Stimulated activated CD4-positive, alpha-beta T cell treated with anti-CD3 and anti-CD28 coated beads, Interleukin-4, amount 100 ng/mL, for 48 hours (primary cell): ENCODE results near the gene ARV1.
"Not testable (repeated sequence)": the region's sequence is repeated elsewhere in the genome, so short reads cannot be mapped to it uniquely, and the experiment has no call there.

Source experiments
- DNase-seq, 2 donors: peaks; one replicate each; pipeline ENCODE4 v3.0.0-alpha.2; 2020; ENCODE audit warnings: low read depth in 2 of 2

Gene ARV1

DNA sequence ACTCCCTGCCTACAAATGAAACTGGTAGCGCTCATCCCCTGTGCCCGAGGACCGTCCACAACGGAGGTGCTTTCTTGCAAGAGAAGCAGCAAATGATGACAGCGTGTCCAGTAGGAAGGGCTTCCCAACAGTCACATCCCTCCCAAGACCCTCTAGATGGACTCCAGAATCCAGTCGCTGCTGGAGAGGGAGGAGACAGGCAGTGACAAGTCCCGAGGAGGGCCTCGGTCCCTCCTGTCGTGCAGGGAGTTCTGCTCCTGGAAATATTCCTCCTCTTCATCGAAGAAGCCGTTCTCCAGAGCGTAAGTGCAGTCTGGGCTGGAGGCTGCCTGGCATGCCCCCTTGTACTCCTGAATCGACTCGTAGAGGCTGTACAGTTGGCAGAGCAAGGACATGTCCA, 40.8 kb downstream of the ARV1 start:
- DNase-seq, result no peak

DNA sequence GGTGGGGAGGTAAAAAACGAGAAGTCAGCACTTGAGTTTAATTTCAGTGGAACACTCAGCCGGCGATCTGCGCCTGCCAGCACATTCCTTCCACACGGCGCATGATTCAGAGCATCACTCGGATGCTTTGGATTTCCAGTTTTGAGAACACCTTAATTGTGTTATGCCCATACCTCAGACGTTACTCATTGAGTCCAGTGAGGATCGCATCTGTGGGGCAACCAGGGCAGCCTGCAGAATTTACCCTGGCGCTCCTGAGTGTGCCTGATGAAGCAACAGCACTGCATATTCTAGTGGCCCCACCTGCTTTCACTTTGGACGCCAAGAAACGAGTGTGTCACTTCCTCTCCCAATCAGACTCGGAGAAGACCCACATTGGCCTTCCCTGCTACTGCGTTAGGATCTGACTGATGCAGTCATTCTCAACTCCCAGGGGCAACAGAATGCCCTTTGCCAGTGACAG, 41.3 kb downstream of the ARV1 start:
- DNase-seq, result no peak

DNA sequence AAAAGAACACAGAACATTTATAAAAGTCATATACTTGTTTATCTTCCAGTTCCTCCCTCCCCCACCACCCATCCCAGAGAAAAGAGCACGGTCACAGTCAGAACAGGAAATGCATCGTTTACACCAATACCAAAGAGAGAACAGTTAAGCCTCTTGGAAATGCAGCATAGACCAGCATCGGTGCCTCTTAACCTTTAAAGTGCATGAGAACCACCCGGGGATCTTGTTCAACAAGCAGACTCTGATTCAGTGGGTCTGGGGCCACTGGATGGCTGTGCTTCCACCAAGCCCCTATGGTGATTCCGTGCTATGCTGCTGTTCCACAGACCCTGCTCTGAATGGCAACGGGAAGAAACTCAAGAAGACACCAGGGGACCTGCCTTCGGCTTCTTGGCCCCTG, 41.9 kb downstream of the ARV1 start:
- DNase-seq, result no peak

DNA sequence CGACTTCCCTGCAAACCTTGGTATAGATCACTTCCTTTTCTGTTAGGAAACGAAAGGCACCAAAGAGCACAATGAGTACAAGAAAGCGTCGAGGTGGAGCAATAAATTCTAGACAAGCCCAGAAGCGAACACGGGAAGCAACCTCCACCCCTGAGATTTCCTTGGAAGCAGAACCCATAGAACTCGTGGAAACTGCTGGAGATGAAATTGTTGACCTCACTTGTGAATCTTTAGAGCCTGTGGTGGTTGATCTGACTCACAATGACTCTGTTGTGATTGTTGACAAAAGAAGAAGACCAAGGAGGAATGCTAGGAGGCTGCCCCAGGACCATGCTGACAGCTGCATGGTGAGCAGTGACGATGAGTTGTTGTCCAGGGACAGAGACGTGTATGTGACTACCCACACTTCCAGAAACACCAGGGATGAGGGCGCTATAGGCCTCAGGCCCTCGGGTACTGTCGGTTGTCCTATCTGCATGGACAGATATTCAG, 42.7 kb downstream of the ARV1 start:
- no peak for DNase-seq

DNA sequence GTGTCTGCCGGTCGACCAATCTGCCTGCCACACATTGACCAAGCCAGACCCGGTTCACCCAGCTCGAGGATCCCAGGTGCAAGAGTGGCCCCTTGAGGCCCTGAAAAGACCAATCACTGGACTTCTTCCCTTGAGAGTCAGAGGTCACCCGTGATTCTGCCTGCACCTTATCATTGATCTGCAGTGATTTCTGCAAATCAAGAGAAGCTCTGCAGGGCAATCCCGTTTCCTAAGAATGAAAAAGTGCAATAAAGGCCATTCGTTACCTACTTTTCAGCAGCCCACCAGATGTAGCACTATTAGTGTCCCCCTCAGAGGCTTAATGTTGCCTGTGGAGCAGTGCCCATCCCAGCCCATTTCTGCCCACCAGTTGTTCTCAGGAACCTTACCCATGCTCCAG, 43.6 kb downstream of the ARV1 start:
- DNase-seq, result not testable (repeated sequence)

DNA sequence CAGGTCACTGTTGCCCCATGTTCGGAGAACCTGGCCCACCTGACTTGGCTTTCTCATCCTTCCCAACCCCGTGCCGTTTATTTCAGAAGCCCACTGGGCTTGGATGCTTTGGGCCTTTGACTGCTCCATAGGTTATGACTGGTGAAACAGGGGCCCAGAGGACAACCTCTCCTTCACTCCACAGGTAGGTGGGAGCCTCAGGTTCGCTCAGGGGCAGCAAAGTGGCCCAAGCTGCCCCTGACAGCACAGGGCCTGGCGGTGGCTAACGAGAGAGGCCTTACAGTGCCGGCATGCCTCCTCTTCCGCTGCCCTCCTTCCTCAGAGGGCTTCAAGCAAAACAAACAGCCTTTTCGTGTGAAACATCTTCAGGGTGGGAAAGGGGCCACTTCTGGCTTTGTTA, 44.3 kb downstream of the ARV1 start:
- DNase-seq, result no peak

DNA sequence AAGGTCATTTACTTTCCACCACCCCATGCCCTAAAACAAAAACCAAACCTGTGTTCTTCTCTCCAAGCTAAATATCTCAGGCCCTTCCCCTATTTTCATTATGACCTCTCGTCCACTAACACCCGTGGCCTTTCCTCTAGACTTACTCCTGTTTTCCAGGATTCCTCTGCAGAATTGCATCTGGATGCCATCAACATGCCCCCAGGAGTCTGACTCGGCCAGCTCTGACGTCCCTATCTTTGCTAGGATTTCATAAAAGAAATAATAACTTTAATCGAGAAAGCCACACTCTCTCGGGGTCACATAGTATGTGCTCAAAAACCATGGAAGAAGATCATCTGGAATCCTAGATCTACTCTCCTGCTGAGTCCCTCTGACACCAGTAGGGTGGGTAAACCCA, 47.7 kb downstream of the ARV1 start:
- DNase-seq, result no peak

DNA sequence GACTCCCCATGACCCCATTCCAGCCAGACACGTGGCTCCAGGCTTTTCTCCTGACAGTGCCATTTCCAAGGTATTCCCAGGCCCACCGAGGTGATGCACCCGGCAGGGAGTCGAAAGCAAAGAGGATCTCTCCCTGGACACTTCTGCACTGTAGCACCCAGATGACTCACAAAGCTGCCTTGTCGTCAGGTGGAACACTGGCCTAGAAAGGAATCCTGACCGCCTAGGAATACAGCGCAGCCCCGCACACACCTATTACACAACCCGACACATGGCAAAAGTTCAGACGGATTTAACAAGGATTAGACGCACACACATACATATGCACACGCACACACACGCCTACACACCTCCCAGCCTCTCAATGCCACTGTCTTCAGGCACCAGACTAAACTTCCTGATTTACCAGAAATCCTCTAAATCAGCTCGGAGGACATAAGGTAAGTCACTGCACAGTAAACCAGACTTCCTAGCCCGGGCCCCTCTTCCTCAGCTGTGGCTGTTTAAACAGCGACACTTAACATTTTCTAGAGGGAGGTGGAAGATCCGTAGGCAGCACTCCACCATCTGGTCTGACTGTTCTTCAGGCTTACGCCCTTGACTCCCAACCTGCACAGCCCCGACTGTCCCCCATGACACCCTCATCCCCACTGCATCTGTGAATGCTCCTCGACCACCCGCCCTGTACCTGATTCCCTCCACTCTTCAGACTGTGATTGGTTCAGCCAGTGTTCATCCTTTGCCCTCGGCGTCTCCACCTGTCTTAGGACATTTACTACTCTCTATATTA, 48.4 kb downstream of the ARV1 start:
- no peak for DNase-seq

DNA sequence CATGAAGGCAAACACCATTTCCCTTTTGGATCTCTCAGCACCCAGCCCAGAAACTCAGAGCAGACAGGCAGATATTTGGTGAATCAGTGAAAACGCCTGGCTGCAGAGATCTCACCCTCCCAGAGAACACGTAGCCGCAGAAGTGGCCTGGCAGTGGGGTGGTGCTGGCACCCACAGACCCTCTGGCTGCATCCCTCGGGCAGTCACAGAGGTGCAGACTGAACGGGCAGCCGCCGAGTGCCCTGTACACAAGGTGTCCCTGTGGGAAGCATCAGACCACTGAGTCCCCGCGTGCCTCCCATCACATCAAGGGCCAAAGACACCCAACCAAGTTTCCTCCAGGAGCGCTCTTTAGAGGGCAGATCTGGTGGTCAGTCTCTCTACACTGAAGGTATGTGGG, 49.1 kb downstream of the ARV1 start:
- DNase-seq, result no peak

DNA sequence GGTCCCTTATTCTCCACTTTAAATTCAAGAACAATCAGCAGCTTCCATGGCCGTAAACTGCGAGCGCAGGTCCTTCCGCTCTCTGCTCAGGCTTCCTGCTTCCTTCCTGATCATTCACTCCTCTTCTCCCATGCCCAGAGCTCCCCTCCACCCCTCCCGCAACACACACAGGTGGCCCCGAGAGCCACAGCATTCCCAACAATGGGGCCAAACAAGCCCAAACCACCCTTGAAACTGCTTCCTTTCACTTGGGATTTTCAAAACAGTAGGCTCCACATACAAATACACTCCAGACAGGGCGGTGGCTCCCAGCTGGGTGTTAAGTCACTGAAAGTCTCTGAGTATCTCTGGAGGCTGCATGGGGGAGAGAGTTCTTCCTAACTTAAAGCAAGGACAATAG, 49.8 kb downstream of the ARV1 start:
- no peak for DNase-seq

DNA sequence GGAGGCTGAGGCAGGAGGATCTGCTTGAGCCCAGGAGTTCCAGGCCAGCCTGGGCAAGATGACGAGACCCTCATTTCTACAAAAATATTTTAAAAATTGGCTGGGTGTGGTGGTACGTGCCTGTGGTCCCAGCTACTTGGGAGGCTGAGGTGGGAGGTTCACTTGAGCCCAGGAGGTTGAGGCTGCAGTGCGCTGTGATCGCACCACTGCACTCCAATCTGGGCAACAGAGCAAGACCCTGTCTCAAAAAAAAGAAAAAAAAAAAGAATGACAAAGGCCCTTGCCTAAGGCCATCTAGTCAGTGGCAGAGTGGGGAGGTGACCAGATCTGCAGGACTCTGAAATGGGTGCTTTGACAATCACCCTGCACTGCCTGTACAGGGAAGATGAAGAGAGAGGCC, 50.4 kb downstream of the ARV1 start:
- DNase-seq, result not testable (repeated sequence)

DNA sequence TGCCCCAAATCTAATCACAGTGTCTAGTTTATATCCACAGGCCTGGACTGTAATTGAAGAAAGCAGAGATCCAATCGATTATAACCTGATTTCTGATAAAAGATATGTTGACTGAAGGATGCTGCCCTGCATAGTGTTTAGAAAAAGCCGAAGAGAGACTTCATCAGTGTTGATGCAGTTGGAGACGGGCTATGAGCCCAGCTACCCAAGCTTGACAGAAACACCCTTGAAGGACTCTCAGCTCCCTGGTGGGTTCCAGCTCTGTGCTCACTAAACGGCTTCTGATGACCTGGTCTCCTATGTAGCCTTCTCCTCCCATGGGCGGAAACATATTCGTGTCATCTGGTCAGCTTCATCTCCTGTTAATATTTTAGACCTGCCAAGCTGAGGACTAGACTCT, 50.9 kb downstream of the ARV1 start:
- no peak for DNase-seq

DNA sequence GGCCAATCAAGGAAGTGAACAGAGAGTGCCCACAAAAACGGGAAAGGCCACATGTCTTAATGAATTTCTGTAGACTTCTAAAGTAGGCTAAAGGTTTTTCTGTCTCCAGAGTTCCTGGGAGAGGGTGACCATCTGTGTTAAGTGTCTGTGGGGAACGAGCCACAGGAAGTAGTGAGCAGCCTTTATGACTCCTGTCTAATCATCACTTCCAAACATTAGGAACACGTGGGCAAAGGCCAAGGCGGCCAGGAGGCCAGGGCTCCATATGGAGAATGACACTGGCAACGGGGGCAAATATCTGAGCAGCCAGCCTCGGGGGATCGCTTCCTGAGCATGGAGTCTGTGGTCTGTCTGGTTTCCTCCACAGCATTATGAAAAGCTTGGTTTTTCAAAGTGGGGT, 54.1 kb downstream of the ARV1 start:
- no peak for DNase-seq

DNA sequence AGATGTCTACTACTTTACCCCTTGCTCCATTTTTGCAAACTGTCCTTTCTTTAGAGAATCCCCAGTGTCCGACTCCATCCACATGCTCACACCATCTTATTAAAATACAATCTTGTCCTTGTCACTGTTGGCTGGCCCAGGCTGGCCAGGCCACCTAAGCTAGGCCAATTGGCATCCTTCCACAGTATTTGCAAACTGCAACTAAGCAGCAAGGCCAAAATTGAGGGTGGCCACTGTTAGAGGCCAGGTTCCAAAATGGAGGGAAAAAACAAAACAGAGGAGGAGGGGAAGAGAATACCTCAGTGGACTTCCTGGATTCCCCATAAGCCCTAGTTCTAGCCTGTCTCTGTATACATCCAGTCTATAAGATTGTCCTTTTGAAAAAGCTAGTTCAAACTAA, 56.9 kb downstream of the ARV1 start:
- no peak for DNase-seq

DNA sequence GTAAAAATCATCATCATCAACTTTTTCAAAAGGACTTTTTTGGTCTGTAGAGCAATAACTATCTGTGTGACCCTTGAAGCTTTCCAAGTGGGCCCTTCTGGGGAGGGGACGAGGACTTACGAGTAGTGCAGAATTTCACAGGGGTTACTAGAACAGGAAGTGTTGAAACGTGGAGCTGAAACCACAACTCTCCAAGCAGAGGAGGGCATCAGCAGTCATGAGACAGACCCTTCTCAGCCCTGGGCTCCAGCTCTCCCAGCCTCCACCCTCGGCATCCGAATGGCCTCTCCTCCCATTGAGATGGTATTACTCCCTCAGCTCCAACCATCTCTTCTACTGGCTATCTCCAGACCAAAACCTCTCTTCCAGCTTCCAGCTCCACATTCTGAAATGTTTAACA, 57.5 kb downstream of the ARV1 start:
- DNase-seq, result no peak

DNA sequence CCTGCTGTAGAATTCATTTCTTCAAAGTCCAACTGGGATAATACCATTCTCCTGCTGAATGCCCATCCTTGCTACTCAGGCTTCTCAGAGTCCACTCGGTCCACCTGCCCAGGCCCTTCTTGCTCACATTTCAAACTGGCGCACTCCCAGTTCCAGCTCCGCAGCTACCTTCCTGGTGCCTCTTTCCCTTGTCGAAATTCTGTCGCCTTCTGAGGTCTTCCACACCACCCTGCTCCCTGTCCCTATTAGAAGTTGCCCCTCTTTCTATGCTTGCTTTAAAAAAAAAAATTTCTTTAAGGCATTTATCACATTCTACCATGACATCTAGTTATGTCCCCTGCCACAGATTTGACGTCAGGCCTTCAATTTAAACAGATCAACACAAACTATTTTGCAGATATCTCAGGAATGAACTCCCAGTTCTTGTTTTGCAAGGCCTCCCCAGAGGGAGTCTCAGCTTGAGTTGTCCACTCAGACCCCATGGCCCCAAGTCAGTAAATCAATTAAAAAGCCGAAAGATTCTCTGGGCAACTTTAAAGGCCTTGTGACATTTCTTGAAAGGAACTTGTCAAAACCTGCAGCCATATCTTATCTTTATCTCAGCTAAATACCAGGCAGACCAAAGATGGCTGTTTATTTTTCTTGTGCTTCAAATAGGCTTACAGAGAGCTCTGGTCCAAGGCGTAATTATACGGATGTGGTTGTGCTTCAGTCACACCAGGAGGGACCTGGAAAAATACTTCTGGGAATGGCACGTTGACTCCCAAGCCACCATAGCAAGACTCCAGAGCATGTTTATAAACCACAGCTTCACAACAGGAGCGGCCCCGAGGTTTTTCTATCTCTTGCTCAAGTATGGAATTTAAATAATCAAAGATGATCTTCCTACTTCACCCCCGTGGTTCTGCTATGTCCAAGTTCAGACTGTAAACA, 59.0 kb downstream of the ARV1 start:
- DNase-seq, result no peak

DNA sequence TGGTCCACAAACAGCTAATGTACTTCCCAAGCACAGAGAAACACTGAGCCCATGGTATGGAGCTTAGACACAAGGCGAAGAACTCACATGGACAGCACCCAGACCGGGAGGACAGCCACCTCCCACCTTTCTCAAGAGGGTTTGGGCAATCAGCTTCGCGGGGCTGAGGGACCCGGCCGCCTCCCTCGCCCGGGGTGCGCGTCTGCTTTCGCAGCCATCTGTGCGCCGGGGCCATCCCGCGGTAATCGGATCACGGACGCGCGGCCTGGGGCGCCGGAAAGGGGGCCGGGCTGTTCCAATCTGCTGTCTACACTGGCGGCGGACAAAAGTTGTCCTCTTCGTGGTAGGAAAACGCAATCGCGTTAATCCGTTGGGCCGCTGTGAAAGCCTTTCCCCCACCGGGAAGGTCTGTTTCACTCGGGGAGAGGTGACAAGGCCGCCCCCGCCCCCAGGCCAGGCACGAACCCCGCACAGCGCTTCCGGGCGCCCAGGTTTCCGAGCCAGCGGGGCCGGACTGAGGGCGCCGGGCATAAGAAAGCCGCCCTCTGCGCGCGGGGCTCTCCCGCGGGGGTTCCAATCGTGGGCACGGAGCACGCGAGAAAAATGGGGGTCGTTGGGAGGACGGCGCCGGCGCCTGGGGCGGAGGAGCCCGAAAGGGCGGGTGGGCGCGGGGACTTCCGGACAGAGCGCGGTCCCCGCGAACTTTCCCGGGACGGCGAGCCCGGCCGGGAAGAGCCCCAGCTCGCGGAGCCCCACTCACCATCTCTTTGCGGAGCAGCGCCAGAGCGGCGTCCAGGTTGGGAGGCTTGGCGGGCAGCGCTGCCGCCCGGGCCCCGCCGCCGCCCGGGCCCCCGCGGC, 60.5 kb downstream of the ARV1 start:
- peak; percentile 26 to 45 for DNase-seq

DNA sequence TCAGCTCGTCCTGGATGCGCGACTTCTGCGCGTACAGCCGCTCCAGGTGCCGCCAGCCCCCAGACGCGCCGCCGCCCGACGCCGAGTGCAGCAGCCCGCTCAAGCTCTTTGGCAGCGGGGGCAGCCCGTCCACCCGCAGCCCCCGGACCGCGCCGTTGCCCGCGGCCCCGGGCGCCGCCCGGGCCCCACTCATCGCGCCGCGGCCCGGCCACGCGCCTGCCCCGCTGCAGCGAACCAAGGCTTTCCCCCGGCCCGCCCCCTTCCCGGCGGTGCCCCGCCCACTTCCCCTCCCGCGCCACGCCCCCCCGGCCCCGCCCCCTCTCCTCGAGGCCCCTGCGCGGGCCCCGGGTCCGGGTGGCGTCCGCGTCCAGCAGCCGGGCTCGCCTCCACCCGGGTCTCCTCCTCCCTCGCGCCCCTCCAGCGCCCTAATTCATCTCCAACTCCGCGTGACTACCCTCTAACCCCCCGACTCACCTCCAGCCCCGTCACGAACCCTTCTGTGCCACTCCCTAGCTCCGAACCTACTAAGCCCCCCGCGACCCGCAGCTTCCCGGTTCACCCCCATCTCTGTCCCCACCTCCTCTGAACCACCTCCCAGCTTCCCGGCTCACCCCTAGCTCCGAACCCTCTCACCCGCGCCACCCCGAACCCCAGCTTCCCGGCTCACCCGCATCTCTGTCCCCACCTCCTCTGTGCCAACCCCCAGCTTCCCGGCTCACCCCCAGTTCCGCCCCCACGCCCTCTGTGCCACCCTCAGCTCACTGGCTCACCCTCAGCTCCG, 61.3 kb downstream of the ARV1 start, which contains the start of gene FAM89A:
FAM89A (minus strand) TSS at position 236 of the 781 bp plus-strand sequence; CDS start at position 193, 43 bp downstream.
- peak; percentile 61 to 67 for DNase-seq

DNA sequence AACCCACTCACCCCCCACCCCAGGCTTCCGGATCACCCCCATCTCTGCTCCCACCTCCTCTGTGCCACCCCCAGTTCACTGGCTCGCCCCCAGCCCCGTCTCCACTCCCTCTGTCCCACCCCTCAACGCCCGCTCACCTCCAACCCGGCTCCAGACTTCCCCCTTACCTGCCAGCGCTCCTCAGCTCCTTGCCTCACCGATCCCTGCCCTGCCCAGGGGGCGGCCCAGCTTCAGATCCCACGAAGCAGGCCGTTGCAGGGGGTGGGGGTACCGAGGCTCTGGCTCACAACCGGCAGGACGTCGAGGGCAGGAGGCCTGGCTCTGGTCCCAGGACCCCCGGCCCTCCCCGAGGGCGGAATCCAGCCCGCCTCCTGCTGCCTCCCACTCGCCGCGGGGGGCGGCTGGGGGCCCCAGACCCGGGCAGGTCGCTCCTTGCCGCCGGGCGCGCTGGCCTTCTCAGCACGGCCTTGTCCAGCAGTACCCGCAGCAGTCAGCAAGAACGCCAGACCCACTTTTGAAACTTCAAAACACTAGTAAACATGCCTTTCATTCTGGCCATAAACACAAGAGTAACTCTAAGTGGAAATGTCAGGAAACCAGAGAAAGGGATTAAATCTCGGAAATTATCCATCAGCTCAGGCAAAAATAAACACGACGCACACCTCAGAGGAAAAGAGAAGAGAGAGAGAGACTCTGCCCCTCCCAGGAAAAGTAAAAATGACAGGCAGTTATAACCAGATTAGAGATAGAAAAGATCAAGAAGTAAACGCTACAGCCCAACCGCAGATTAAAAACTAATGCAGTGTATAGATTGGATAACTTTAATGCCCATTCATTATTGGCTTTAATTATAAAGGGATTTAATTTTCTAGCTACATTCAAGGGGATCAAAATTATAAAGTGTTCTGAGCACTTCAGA, 62.2 kb downstream of the ARV1 start:
- DNase-seq, result no peak
